ENCODE data around the gene ARL16.

Gene ARL16

GRCh38 chr17:81656835-81657234 is 26.8 kb downstream of the ARL16 start:
- WGBS = 68% methylated on average over 4 of the region's 4 CpGs
- Histone ChIP-seq H3K79me1 (replicated peaks; ENCODE audit: low read length, poor library complexity, severe bottlenecking) (no peaks in the 10 kb centered on the region), H3K14ac (ENCODE audit: low read length in 2 of 2) (no peak overlapping the region), H3K9me3 (ENCODE audit: control insufficient read depth, low read length) (no peaks in the 10 kb centered on the region), H3K18ac (ENCODE audit: low read depth in 1 of 2, low read length in 2 of 2) (no peak overlapping the region), H3K23ac (ENCODE audit: low read length in 2 of 2) (no peak overlapping the region), H2AK5ac (ENCODE audit: low read length, severe bottlenecking) (no peak overlapping the region), H2BK120ac (ENCODE audit: low read depth, low read length) (no peak overlapping the region), H3K9ac (ENCODE audit: low read length) (no peak overlapping the region), H4K91ac (ENCODE audit: low read length) (no peak overlapping the region), H3K4me3 (ENCODE audit: insufficient read depth in 1 of 2, low read depth in 1 of 2, low read length in 2 of 2) (no peak overlapping the region), H2AFZ (ENCODE audit: low read depth, low read length) (no peak overlapping the region), H3K4me2 (ENCODE audit: low read length, poor library complexity, severe bottlenecking) (no peak overlapping the region), H2BK15ac (ENCODE audit: low read depth, poor library complexity, severe bottlenecking) (no peak overlapping the region), H4K8ac (ENCODE audit: low read length) (no peak overlapping the region), H3K27me3 (ENCODE audit: control insufficient read depth in 1 of 2, insufficient read depth in 1 of 2, low read length in 2 of 2) (no peaks in the 10 kb centered on the region), H3K4ac (ENCODE audit: low read depth in 1 of 2, low read length in 2 of 2) (no peak overlapping the region), H2BK5ac (ENCODE audit: low read depth, low read length, poor library complexity, severe bottlenecking) (no peak overlapping the region), H2BK12ac (ENCODE audit: low read length in 2 of 2) (no peak overlapping the region), H3K27ac (ENCODE audit: low read length, poor library complexity, severe bottlenecking) (no peak overlapping the region), H3K36me3 (ENCODE audit: control insufficient read depth in 1 of 2, insufficient read depth in 2 of 2, low read depth in 1 of 2, low read length in 2 of 2) (no peaks in the 10 kb centered on the region), H3K4me1 (ENCODE audit: control insufficient read depth, insufficient read depth, low read depth, low read length) (peaks cover 10% of the 10 kb centered on the region)
- no peak for DNase-seq

GRCh38 chr17:81656118-81656743 is 27.4 kb downstream of the ARL16 start, which contains the start of gene PDE6G:
Gene PDE6G, minus strand, starts transcription at chr17:81656542. Its CDS starts 3,237 bp downstream, at chr17:81653305.
- H3K14ac ChIP-seq (ENCODE audit: low read length in 2 of 2) = no peak within 1 kb of the TSS
- WGBS = 84% methylated on average over 15 of the region's 15 CpGs

GRCh38 chr17:81655378-81656117 is 28.0 kb downstream of the ARL16 start:
- Histone ChIP-seq H3K4me3 (ENCODE audit: insufficient read depth in 1 of 2, low read depth in 1 of 2, low read length in 2 of 2) (no peak overlapping the region), H3K18ac (ENCODE audit: low read depth in 1 of 2, low read length in 2 of 2) (no peak overlapping the region), H3K23ac (ENCODE audit: low read length in 2 of 2) (no peak overlapping the region), H3K4me1 (ENCODE audit: control insufficient read depth, insufficient read depth, low read depth, low read length) (peaks cover 21% of the 10 kb centered on the region), H3K36me3 (ENCODE audit: control insufficient read depth in 1 of 2, insufficient read depth in 2 of 2, low read depth in 1 of 2, low read length in 2 of 2) (no peaks in the 10 kb centered on the region), H2BK5ac (ENCODE audit: low read depth, low read length, poor library complexity, severe bottlenecking) (no peak overlapping the region), H3K79me1 (replicated peaks; ENCODE audit: low read length, poor library complexity, severe bottlenecking) (no peaks in the 10 kb centered on the region), H3K4ac (ENCODE audit: low read depth in 1 of 2, low read length in 2 of 2) (no peak overlapping the region), H3K4me2 (ENCODE audit: low read length, poor library complexity, severe bottlenecking) (no peak overlapping the region), H3K9ac (ENCODE audit: low read length) (no peak overlapping the region), H3K9me3 (ENCODE audit: control insufficient read depth, low read length) (no peaks in the 10 kb centered on the region), H2AK5ac (ENCODE audit: low read length, severe bottlenecking) (no peak overlapping the region), H3K27ac (ENCODE audit: low read length, poor library complexity, severe bottlenecking) (no peak overlapping the region), H3K27me3 (ENCODE audit: control insufficient read depth in 1 of 2, insufficient read depth in 1 of 2, low read length in 2 of 2) (no peaks in the 10 kb centered on the region), H4K8ac (ENCODE audit: low read length) (no peak overlapping the region), H2BK15ac (ENCODE audit: low read depth, poor library complexity, severe bottlenecking) (no peak overlapping the region), H2AFZ (ENCODE audit: low read depth, low read length) (no peak overlapping the region), H3K14ac (ENCODE audit: low read length in 2 of 2) (no peak overlapping the region), H4K91ac (ENCODE audit: low read length) (no peak overlapping the region), H2BK12ac (ENCODE audit: low read length in 2 of 2) (no peak overlapping the region), H2BK120ac (ENCODE audit: low read depth, low read length) (no peak overlapping the region)
- DNase-seq = no peak
- 88% methylated on average over 18 of the region's 18 CpGs for WGBS

More at GRCh38 chr17:81656118-81656743, 27.4 kb downstream of the ARL16 start, which contains the start of gene PDE6G:
- Histone ChIP-seq H2AK5ac (ENCODE audit: low read length, severe bottlenecking) (no peak within 1 kb of the TSS), H4K8ac (ENCODE audit: low read length) (no peak within 1 kb of the TSS), H3K9me3 (ENCODE audit: control insufficient read depth, low read length) (no peaks in the 10 kb centered on the region), H4K91ac (ENCODE audit: low read length) (no peak within 1 kb of the TSS), H3K27ac (ENCODE audit: low read length, poor library complexity, severe bottlenecking) (no peak within 1 kb of the TSS), H2BK15ac (ENCODE audit: low read depth, poor library complexity, severe bottlenecking) (no peak within 1 kb of the TSS), H3K27me3 (ENCODE audit: control insufficient read depth in 1 of 2, insufficient read depth in 1 of 2, low read length in 2 of 2) (no peaks in the 10 kb centered on the region), H3K4me2 (ENCODE audit: low read length, poor library complexity, severe bottlenecking) (no peak within 1 kb of the TSS), H2BK5ac (ENCODE audit: low read depth, low read length, poor library complexity, severe bottlenecking) (no peak within 1 kb of the TSS), H3K4ac (ENCODE audit: low read depth in 1 of 2, low read length in 2 of 2) (no peak within 1 kb of the TSS), H2BK12ac (ENCODE audit: low read length in 2 of 2) (no peak within 1 kb of the TSS), H3K36me3 (ENCODE audit: control insufficient read depth in 1 of 2, insufficient read depth in 2 of 2, low read depth in 1 of 2, low read length in 2 of 2) (no peaks in the 10 kb centered on the region), H2BK120ac (ENCODE audit: low read depth, low read length) (no peak within 1 kb of the TSS), H3K18ac (ENCODE audit: low read depth in 1 of 2, low read length in 2 of 2) (no peak within 1 kb of the TSS), H2AFZ (ENCODE audit: low read depth, low read length) (no peak within 1 kb of the TSS), H3K4me3 (ENCODE audit: insufficient read depth in 1 of 2, low read depth in 1 of 2, low read length in 2 of 2) (no peak within 1 kb of the TSS), H3K23ac (ENCODE audit: low read length in 2 of 2) (no peak within 1 kb of the TSS), H3K9ac (ENCODE audit: low read length) (no peak within 1 kb of the TSS), H3K4me1 (ENCODE audit: control insufficient read depth, insufficient read depth, low read depth, low read length) (peaks cover 16% of the 10 kb centered on the region), H3K79me1 (replicated peaks; ENCODE audit: low read length, poor library complexity, severe bottlenecking) (no peaks in the 10 kb centered on the region)
- no peak for DNase-seq

GRCh38 chr17:81652906-81653771 is 30.5 kb downstream of the ARL16 start:
- Histone ChIP-seq H2BK120ac (ENCODE audit: low read depth, low read length) (no peak overlapping the region), H4K91ac (ENCODE audit: low read length) (peak overlapping the region; percentile 61), H3K4me2 (ENCODE audit: low read length, poor library complexity, severe bottlenecking) (no peak overlapping the region), H2AK5ac (ENCODE audit: low read length, severe bottlenecking) (no peak overlapping the region), H3K9ac (ENCODE audit: low read length) (no peak overlapping the region), H3K23ac (ENCODE audit: low read length in 2 of 2) (peak overlapping the region in 1 of 2 experiments; percentile 17), H2AFZ (ENCODE audit: low read depth, low read length) (peak overlapping the region; percentile 11), H3K4me3 (ENCODE audit: insufficient read depth in 1 of 2, low read depth in 1 of 2, low read length in 2 of 2) (no peak overlapping the region), H2BK12ac (ENCODE audit: low read length in 2 of 2) (no peak overlapping the region), H3K27me3 (ENCODE audit: control insufficient read depth in 1 of 2, insufficient read depth in 1 of 2, low read length in 2 of 2) (peaks cover 8% of the 10 kb centered on the region in 2 experiments), H3K9me3 (ENCODE audit: control insufficient read depth, low read length) (no peaks in the 10 kb centered on the region), H4K8ac (ENCODE audit: low read length) (peak overlapping the region; percentile 24), H3K4me1 (ENCODE audit: control insufficient read depth, insufficient read depth, low read depth, low read length) (peaks cover 23% of the 10 kb centered on the region), H2BK5ac (ENCODE audit: low read depth, low read length, poor library complexity, severe bottlenecking) (no peak overlapping the region), H3K79me1 (replicated peaks; ENCODE audit: low read length, poor library complexity, severe bottlenecking) (no peaks in the 10 kb centered on the region), H3K36me3 (ENCODE audit: control insufficient read depth in 1 of 2, insufficient read depth in 2 of 2, low read depth in 1 of 2, low read length in 2 of 2) (no peaks in the 10 kb centered on the region), H3K4ac (ENCODE audit: low read depth in 1 of 2, low read length in 2 of 2) (no peak overlapping the region), H3K18ac (ENCODE audit: low read depth in 1 of 2, low read length in 2 of 2) (no peak overlapping the region), H3K14ac (ENCODE audit: low read length in 2 of 2) (no peak overlapping the region), H3K27ac (ENCODE audit: low read length, poor library complexity, severe bottlenecking) (no peak overlapping the region), H2BK15ac (ENCODE audit: low read depth, poor library complexity, severe bottlenecking) (peak overlapping the region; percentile 57)
- 70% methylated on average over 25 of the region's 27 CpGs for WGBS
- no peak for DNase-seq

Measured in mesenchymal stem cell (in vitro differentiated cells and primary cell).